GM23338 (cell line): Measurements from ENCODE around the gene CEP20. TPM values are rescaled to one million over a fixed set of nuclear protein-coding genes. Genes with fewer than 3 reads are reported as not detected.

Experiments used
- ATAC-seq: fragments of 200-7000 bp; cut with Tn5 transposase; 3 replicates; pipeline ENCODE4 v1.9.1; 2020
- DNase-seq: peaks from one replicate; pipeline ENCODE4 v3.0.0-alpha.2; 2015; ENCODE audit warnings: low spot score
- H2AFZ ChIP-seq: fragments of 200-600 bp; sonication (generic); 2 replicates; pipeline ENCODE4 v1.8.0; 2016; ENCODE audit warnings: antibody characterized with exemption, mild to moderate bottlenecking, moderate library complexity
- H3F3A ChIP-seq: fragments of 200-600 bp; sonication (generic); replicated peaks from 2 replicates; pipeline ENCODE4 v1.8.0; 2017; ENCODE audit warnings: antibody characterized with exemption, mixed run types, low read depth
- H3K27ac ChIP-seq: fragments of 200-600 bp; sonication (generic); 2 replicates; pipeline ENCODE4 v1.6.1; 2016; ENCODE audit warnings: low read depth
- H3K27me3 ChIP-seq: fragments of 200-600 bp; sonication (generic); 2 replicates; pipeline ENCODE4 v1.8.0; 2016; ENCODE audit warnings: mild to moderate bottlenecking, mixed run types, moderate library complexity; ENCODE audit not compliant: insufficient read depth
- H3K36me3 ChIP-seq: fragments of 200-600 bp; sonication (generic); 2 replicates; pipeline ENCODE4 v1.8.0; 2016; ENCODE audit warnings: mild to moderate bottlenecking; ENCODE audit not compliant: insufficient read depth
- H3K4me1 ChIP-seq: fragments of 200-600 bp; sonication (generic); 2 replicates; pipeline ENCODE4 v1.8.0; 2016; ENCODE audit warnings: mild to moderate bottlenecking, moderate library complexity; ENCODE audit not compliant: insufficient read depth
- H3K4me2 ChIP-seq: fragments of 200-600 bp; sonication (generic); 2 replicates; pipeline ENCODE4 v1.7.1; 2017; ENCODE audit warnings: mixed run types
- H3K4me3 ChIP-seq: fragments of 200-600 bp; sonication (generic); 2 replicates; pipeline ENCODE4 v1.6.1; 2016; ENCODE audit warnings: mixed run types
- H3K79me2 ChIP-seq: fragments of 200-600 bp; sonication (generic); replicated peaks from 2 replicates; pipeline ENCODE4 v1.8.0; 2017; ENCODE audit warnings: mild to moderate bottlenecking; ENCODE audit not compliant: insufficient read depth
- H3K9me2 ChIP-seq: fragments of 200-600 bp; sonication (generic); 2 replicates; pipeline ENCODE4 v1.8.0; 2017; ENCODE audit not compliant: insufficient read depth
- H4K20me1 ChIP-seq: fragments of 200-600 bp; sonication (generic); replicated peaks from 2 replicates; pipeline ENCODE4 v1.8.0; 2017; ENCODE audit warnings: mild to moderate bottlenecking; ENCODE audit not compliant: insufficient read depth
- H3K27ac Mint-ChIP-seq: 2 replicates; pipeline ENCODE4 v1.8.0; 2020; ENCODE audit warnings: inconsistent platforms, mild to moderate bottlenecking, moderate library complexity, mixed read lengths
- H3K27me3 Mint-ChIP-seq: 3 replicates; pipeline ENCODE4 v1.8.0; 2022; ENCODE audit warnings: low read depth, mild to moderate bottlenecking, moderate library complexity, mixed read lengths, inconsistent platforms; ENCODE audit not compliant: insufficient read depth, poor library complexity
- H3K36me3 Mint-ChIP-seq: 3 replicates; pipeline ENCODE4 v1.8.0; 2021; ENCODE audit warnings: low read depth, mild to moderate bottlenecking, inconsistent platforms, moderate library complexity, mixed read lengths
- H3K4me1 Mint-ChIP-seq: 3 replicates; pipeline ENCODE4 v1.8.0; 2020; ENCODE audit warnings: mild to moderate bottlenecking, inconsistent platforms, mixed read lengths
- H3K4me3 Mint-ChIP-seq: 3 replicates; pipeline ENCODE4 v1.8.0; 2021; ENCODE audit warnings: moderate library complexity, mild to moderate bottlenecking, inconsistent platforms, mixed read lengths
- H3K9me3 Mint-ChIP-seq: 3 replicates; pipeline ENCODE4 v1.8.0; 2020; ENCODE audit warnings: moderate library complexity, mild to moderate bottlenecking, inconsistent platforms, mixed read lengths
- CTCF ChIP-seq, 2 experiments: fragments of 200-600 bp in 1 of 2; sonication (generic) in 1 of 2; conservative IDR thresholded peaks; 2 replicates each; pipeline versions ENCODE4 v1.5.1 to v1.6.1; 2016 to 2017; ENCODE audit warnings: antibody characterized with exemption in 2 of 2, low read depth in 2 of 2, mild to moderate bottlenecking in 2 of 2, moderate library complexity in 1 of 2
- EZH2 ChIP-seq: fragments of 200-600 bp; sonication (generic); IDR thresholded peaks from one replicate; pipeline ENCODE4 v1.8.0; 2017; ENCODE audit warnings: antibody characterized with exemption, mild to moderate bottlenecking, low read depth; ENCODE audit not compliant: unreplicated experiment
- EZH2phosphoT487 ChIP-seq: fragments of 200-600 bp; sonication (generic); IDR thresholded peaks from one replicate; pipeline ENCODE4 v1.8.1; 2018; ENCODE audit warnings: antibody characterized with exemption; ENCODE audit not compliant: unreplicated experiment
- POLR2AphosphoS5 ChIP-seq: IDR thresholded peaks from 2 replicates; pipeline ENCODE4 v1.6.1; 2016; ENCODE audit warnings: antibody characterized with exemption, low read depth
- REST ChIP-seq: IDR thresholded peaks from one replicate; pipeline ENCODE4 v1.6.1; 2018; ENCODE audit warnings: antibody characterized with exemption; ENCODE audit not compliant: unreplicated experiment
- ZNF114 ChIP-seq: fragments of 250-450 bp; sonication (Bioruptor Pico); IDR thresholded peaks from 2 replicates; pipeline ENCODE4 v1.5.0; 2020; ENCODE audit warnings: mild to moderate bottlenecking, moderate library complexity
- ZNF331 ChIP-seq: fragments of 250-450 bp; sonication (Bioruptor Pico); IDR thresholded peaks from 2 replicates; pipeline ENCODE4 v1.5.0; 2020; ENCODE audit warnings: low read depth, mild to moderate bottlenecking, moderate library complexity
- polyA plus RNA-seq: library from polyadenylated mRNA; unstranded; fragments of >200 nt; fragmentation: Nextera tagmentation; extraction: Ambion mirVana; gene quantifications from 2 replicates; pipeline ENCODE4 v1.2.1, GENCODE V29; 2016
- total RNA-seq: library from RNA; depleted of rRNA; stranded (reverse); fragments of >200 nt; shearing (Covaris generic); gene quantifications from 2 replicates; pipeline ENCODE4 v1.2.3, GENCODE V29; 2014

CEP20 gene
- total and polyA plus RNA-seq, 2 experiments from 2014 or later = 60.2 to 70.9 TPM

GRCh38 chr16:15874745-15875314, 13.6 kb downstream of the CEP20 start:
- H3K36me3 ChIP-seq = peaks cover 9% of the 10 kb centered on the region; the same call in 1 of the 2 replicates
- H3K4me1 ChIP-seq = no peaks in the 10 kb centered on the region
- peaks cover 12% of the 10 kb centered on the region; the same call in 1 of the 2 replicates for H3K79me2 ChIP-seq
- H3K27ac Mint-ChIP-seq = peak overlapping the region; percentile 60
- TF ChIP-seq CTCF (conservative IDR thresholded peaks at IDR 0.05; ENCODE audit: low read depth in 2 of 2) (peak; percentile 75 to 81), EZH2phosphoT487 (no peak)
- H3K4me2 ChIP-seq = no peak overlapping the region
- H3K4me3 Mint-ChIP-seq = no peak overlapping the region
- no peaks in the 10 kb centered on the region for H3K27me3 ChIP-seq
- ATAC-seq = peak; percentile 92
- H3K27ac ChIP-seq = no peak overlapping the region
- H3K4me1 Mint-ChIP-seq = no peaks in the 10 kb centered on the region
- peaks cover 4% of the 10 kb centered on the region for H3K27me3 Mint-ChIP-seq
- no peaks in the 10 kb centered on the region for H3K9me2 ChIP-seq
- H3K36me3 Mint-ChIP-seq = peaks cover 35% of the 10 kb centered on the region
- peak; percentile 87 for DNase-seq
- no peaks in the 10 kb centered on the region for H3K9me3 Mint-ChIP-seq
- H4K20me1 ChIP-seq = no peaks in the 10 kb centered on the region
- H2AFZ ChIP-seq = no peak overlapping the region
- H3K4me3 ChIP-seq = no peak overlapping the region
- no peaks in the 10 kb centered on the region for H3F3A ChIP-seq

GRCh38 chr16:15873737-15874136, 14.7 kb downstream of the CEP20 start:
- Histone ChIP-seq H3K4me3 (no peak overlapping the region), H3K9me2 (no peaks in the 10 kb centered on the region), H2AFZ (no peak overlapping the region), H3K4me2 (no peak overlapping the region), H3K27ac (no peak overlapping the region), H3K4me1 (no peaks in the 10 kb centered on the region), H3K27me3 (no peaks in the 10 kb centered on the region), H3K36me3 (peaks cover 13% of the 10 kb centered on the region), H4K20me1 (no peaks in the 10 kb centered on the region), H3K79me2 (0 out of 2 replicates have a peak, but pooled peaks cover 9% of the 10 kb centered on the region), H3F3A (no peaks in the 10 kb centered on the region)
- Mint-ChIP-seq H3K27me3 (peaks cover 4% of the 10 kb centered on the region), H3K27ac (no peak overlapping the region), H3K4me1 (no peaks in the 10 kb centered on the region), H3K9me3 (no peaks in the 10 kb centered on the region), H3K36me3 (peaks cover 33% of the 10 kb centered on the region), H3K4me3 (no peak overlapping the region)
- ATAC-seq = no peak
- no peak for DNase-seq
- TF ChIP-seq EZH2phosphoT487 (no peak), ZNF331 (CRISPR knock-in tag) (no peak), CTCF (conservative IDR thresholded peaks at IDR 0.05; ENCODE audit: low read depth in 2 of 2) (no peak), REST (no peak), EZH2 (no peak), ZNF114 (CRISPR knock-in tag) (no peak), POLR2AphosphoS5 (no peak)
